Measurements from ENCODE around the gene SLC26A6. TPM values are rescaled to one million over a fixed set of nuclear protein-coding genes. Genes with fewer than 3 reads are reported as not detected.

Gene SLC26A6
- polyA plus RNA-seq, 1 donor (not counting 4 experiments of a cell fraction or from before 2014, with no cell fraction given), result 24.9 TPM

- no peak overlapping the region for H3K4me2 ChIP-seq (ENCODE audit: control insufficient read depth, extremely low read depth, insufficient read depth, low read depth, low read length)
- dilution Hi-C loops (cut with MboI; ENCODE audit: extremely low pct_ligation_motif_present, low sequenced_read_pairs), result no loop called here
- H3K27me3 ChIP-seq (ENCODE audit: control insufficient read depth, extremely low read depth, insufficient read depth, low read length), result no peaks in the 10 kb centered on the region
- H3K4me1 ChIP-seq (ENCODE audit: control insufficient read depth, extremely low read depth, insufficient read depth, low read length), result no peaks in the 10 kb centered on the region
- no peak for TF ChIP-seq CTCF (optimal IDR thresholded peaks at IDR 0.05 in 1 of 3, IDR thresholded peaks at IDR 0.05 in 1 of 3, conservative IDR thresholded peaks at IDR 0.05 in 1 of 3; ENCODE audit: extremely low read depth in 1 of 3, insufficient read depth in 2 of 3, low read length in 3 of 3)
- TF ChIP-seq EZH2 (IDR thresholded peaks at IDR 0.05; ENCODE audit: low read length), result no peak
- peaks cover 13% of the 10 kb centered on the region for H4K20me1 ChIP-seq (ENCODE audit: control insufficient read depth, extremely low read depth, insufficient read depth, low read length)
- H3K9me3 ChIP-seq (ENCODE audit: control insufficient read depth, low read depth, low read length), result no peaks in the 10 kb centered on the region
- H3K9ac ChIP-seq (ENCODE audit: control insufficient read depth, extremely low read depth, insufficient read depth, low read length), result no peak overlapping the region
- H2AFZ ChIP-seq (ENCODE audit: control insufficient read depth, low read length), result no peak overlapping the region
- no peak overlapping the region for H3K27ac ChIP-seq (ENCODE audit: control insufficient read depth, insufficient read depth, low read length)
- no peak for DNase-seq (ENCODE audit: low read depth, low spot score)
- H3K4me3 ChIP-seq (ENCODE audit: control insufficient read depth in 2 of 3, extremely low read depth in 1 of 3, insufficient read depth in 2 of 3, low read depth in 1 of 3, low read length in 3 of 3), result no peak overlapping the region
- no peak for FAIRE-seq
- peaks cover 74 to 81% of the 10 kb centered on the region in 2 experiments for H3K36me3 ChIP-seq (ENCODE audit: control insufficient read depth in 2 of 2, extremely low read depth in 1 of 2, insufficient read depth in 2 of 2, low read length in 2 of 2)
- no peaks in the 10 kb centered on the region for H3K9me1 ChIP-seq (ENCODE audit: control insufficient read depth, extremely low read depth, insufficient read depth, low read length)
- H3K79me2 ChIP-seq (ENCODE audit: control insufficient read depth, insufficient read depth, low read length), result peaks cover 28% of the 10 kb centered on the region
Measured at GRCh38 chr3:48576647-48577046, 58.6 kb downstream of the SLC26A6 start.

Small RNA genes lying within 50 kb of the gene (small RNA-seq; reads per million reads assigned to genes)
- gene AC141002.1 (ENCODE audit: insufficient read length in 3 of 3, low read depth in 3 of 3, low replicate concordance in 1 of 3), result 0 reads per million in 3 experiments

Other genes with a start within 250 kb of the SLC26A6 start
- gene PLXNB1, start 205.4 kb downstream of the SLC26A6 start, polyA plus RNA-seq, result 67.5 to 124 TPM (median 83.0 TPM) in 3 replicates
- 27.9 to 28.8 TPM (median 28.4 TPM) in 3 replicates for gene CCDC51, start 195.3 kb downstream of the SLC26A6 start, polyA plus RNA-seq
- 190 to 418 TPM (median 306 TPM) in 3 replicates for gene TMA7, start 195.2 kb downstream of the SLC26A6 start, polyA plus RNA-seq
- 8.6 to 9.7 TPM (median 9.1 TPM) in 3 replicates for gene ATRIP, start 188.7 kb downstream of the SLC26A6 start, polyA plus RNA-seq
- gene SHISA5, start 131.3 kb downstream of the SLC26A6 start, polyA plus RNA-seq, result 94.4 to 159 TPM (median 95.5 TPM) in 3 replicates
- 15.1 to 22.0 TPM (median 16.2 TPM) in 3 replicates for gene PFKFB4, start 78.7 kb downstream of the SLC26A6 start, polyA plus RNA-seq
- 5.7 to 10.0 TPM (median 6.3 TPM) in 3 replicates for gene UCN2, start 71.7 kb downstream of the SLC26A6 start, polyA plus RNA-seq
- gene COL7A1, start 40.1 kb downstream of the SLC26A6 start, polyA plus RNA-seq, result 59.4 to 91.3 TPM (median 74.4 TPM) in 3 replicates
- gene UQCRC1, start 25.8 kb downstream of the SLC26A6 start, polyA plus RNA-seq, result 417 to 473 TPM (median 440 TPM) in 3 replicates
- not detected in 3 replicates for gene TMEM89, start 13.7 kb downstream of the SLC26A6 start, polyA plus RNA-seq
- gene CELSR3, start 27.4 kb upstream of the SLC26A6 start, polyA plus RNA-seq, result 0.25 to 0.53 TPM (median 0.31 TPM) in 3 replicates
- gene NCKIPSD, start 50.5 kb upstream of the SLC26A6 start, polyA plus RNA-seq, result 9.8 to 15.8 TPM (median 10.5 TPM) in 3 replicates
- 94.3 to 124 TPM (median 110 TPM) in 3 replicates for gene IP6K2, start 81.8 kb upstream of the SLC26A6 start, polyA plus RNA-seq
- 18.6 to 23.6 TPM (median 23.2 TPM) in 3 replicates for gene PRKAR2A, start 212.4 kb upstream of the SLC26A6 start, polyA plus RNA-seq

Measured in keratinocyte (primary cell).